ENCODE results near the gene TEAD4. TPM values are rescaled to one million over a fixed set of nuclear protein-coding genes. Genes with fewer than 3 reads are reported as not detected.

TEAD4 gene
- total and polyA plus RNA-seq, 10 donors, result 5.1 to 24.2 (median 17.4) TPM

DNA sequence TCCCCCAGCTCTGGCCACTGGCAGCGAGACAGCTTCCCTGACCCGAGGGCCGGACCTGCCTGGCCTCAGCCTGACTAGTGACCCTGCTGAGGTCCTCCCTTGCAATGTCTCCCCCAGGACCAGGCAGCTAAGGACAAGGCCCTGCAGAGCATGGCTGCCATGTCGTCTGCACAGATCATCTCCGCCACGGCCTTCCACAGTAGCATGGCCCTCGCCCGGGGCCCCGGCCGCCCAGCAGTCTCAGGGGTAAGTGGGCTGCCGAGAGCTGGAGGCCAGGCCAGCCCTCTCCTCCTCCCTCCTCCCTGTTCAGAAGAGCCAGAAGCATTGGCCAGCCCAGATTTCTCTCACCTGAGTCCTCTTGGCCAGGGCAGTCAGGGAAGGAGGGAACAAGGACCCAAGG, 58.1 kb downstream of the TEAD4 start:
- 92 to 97% (median 94%) methylated on average over 7 to 11 of the region's 11 CpGs for WGBS, 5 donors
- no peak for DNase-seq
- Histone ChIP-seq H3K4me1 (peaks cover 0 to 33% (median 6%) of the 10 kb centered on the region in 6 donors), H3K36me3 (peaks cover 0 to 31% (median 0%) of the 10 kb centered on the region in 6 donors), H3K27me3 (replicated peaks in 1 of 7) (no peaks in the 10 kb centered on the region), H3K9me3 (no peaks in the 10 kb centered on the region), H3K4me3 (no peak overlapping the region), H3K27ac (no peak overlapping the region)
- intact Hi-C loops (cut with DNase I; ENCODE audit: low total_unique reads), result no loop called here
- TF ChIP-seq CTCF (IDR thresholded peaks at IDR 0.05 in 8 of 11, conservative IDR thresholded peaks at IDR 0.05 in 3 of 11) (no peak), POLR2AphosphoS5 (IDR thresholded peaks at IDR 0.05) (no peak), POLR2A (IDR thresholded peaks at IDR 0.05) (no peak)

GRCh38 chr12:3018284-3019004, 59.2 kb downstream of the TEAD4 start:
- no peak for TF ChIP-seq CTCF (IDR thresholded peaks at IDR 0.05 in 8 of 11, conservative IDR thresholded peaks at IDR 0.05 in 3 of 11)
- TF ChIP-seq POLR2A (IDR thresholded peaks at IDR 0.05), result no peak
- no peak for TF ChIP-seq POLR2AphosphoS5 (IDR thresholded peaks at IDR 0.05)
- no peak overlapping the region for H3K27ac ChIP-seq
- H3K9me3 ChIP-seq, result no peaks in the 10 kb centered on the region
- intact Hi-C loops (cut with DNase I; ENCODE audit: low total_unique reads), result no loop called here
- H3K4me3 ChIP-seq, result no peak overlapping the region
- peaks cover 0 to 33% (median 0%) of the 10 kb centered on the region in 6 donors for H3K36me3 ChIP-seq
- DNase-seq, result no peak
- H3K4me1 ChIP-seq, result peaks cover 0 to 24% (median 6%) of the 10 kb centered on the region in 6 donors
- WGBS, 5 donors, result 86 to 97% (median 94%) methylated on average over 13 to 15 of the region's 15 CpGs
- no peaks in the 10 kb centered on the region for H3K27me3 ChIP-seq (replicated peaks in 1 of 7)

DNA sequence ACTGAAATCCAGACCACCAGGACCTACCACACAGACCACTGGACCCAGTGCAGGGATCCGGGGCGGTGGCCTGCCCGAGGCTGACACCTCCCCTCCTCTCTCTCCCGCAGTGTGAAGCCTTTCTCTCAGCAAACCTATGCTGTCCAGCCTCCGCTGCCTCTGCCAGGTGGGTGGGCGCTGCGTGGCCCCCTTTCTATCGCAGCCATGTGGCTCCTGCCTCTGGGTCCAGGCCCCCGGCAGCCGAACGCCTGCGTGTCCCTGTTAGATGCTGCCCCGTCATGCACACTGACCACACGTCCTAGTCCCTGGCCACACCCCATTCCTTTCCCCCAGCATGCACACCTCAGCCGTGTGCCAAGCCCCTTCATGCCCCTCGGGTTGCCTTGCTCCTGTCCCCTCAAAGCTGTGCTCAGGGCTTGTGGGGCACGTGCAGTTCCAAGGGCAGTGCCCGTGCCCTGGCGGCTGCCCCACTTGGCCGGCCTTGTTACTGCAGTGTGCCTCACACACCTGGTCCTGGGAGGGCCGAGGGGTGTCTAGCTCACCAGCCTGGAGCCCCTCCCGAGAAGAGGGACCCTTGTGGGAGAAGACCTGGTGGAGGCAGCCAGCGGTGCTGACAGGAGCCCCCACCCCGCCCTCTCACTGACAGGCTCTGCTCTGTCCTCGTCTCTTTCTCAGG, 59.9 kb downstream of the TEAD4 start:
- WGBS, 5 donors, result 87 to 93% (median 90%) methylated on average over 22 to 25 of the region's 25 CpGs
- H3K27ac ChIP-seq, result no peak overlapping the region
- no peaks in the 10 kb centered on the region for H3K27me3 ChIP-seq (replicated peaks in 1 of 7)
- TF ChIP-seq POLR2A (IDR thresholded peaks at IDR 0.05) (no peak), CTCF (IDR thresholded peaks at IDR 0.05 in 8 of 11, conservative IDR thresholded peaks at IDR 0.05 in 3 of 11) (no peak), POLR2AphosphoS5 (IDR thresholded peaks at IDR 0.05) (no peak)
- H3K4me1 ChIP-seq, result peaks cover 0 to 17% (median 4%) of the 10 kb centered on the region in 6 donors
- DNase-seq, result no peak
- intact Hi-C loops (cut with DNase I; ENCODE audit: low total_unique reads), result no loop called here
- H3K36me3 ChIP-seq, result peaks cover 0 to 33% (median 0%) of the 10 kb centered on the region in 6 donors
- no peaks in the 10 kb centered on the region for H3K9me3 ChIP-seq
- no peak overlapping the region for H3K4me3 ChIP-seq

GRCh38 chr12:3020399-3020798, 61.2 kb downstream of the TEAD4 start:
- no peak overlapping the region for H3K4me3 ChIP-seq
- peak overlapping the region in 4 of 8 donors; percentile 27 to 59 (median 44) for H3K27ac ChIP-seq
- no peaks in the 10 kb centered on the region for H3K27me3 ChIP-seq (replicated peaks in 1 of 7)
- WGBS, 5 donors, result 74 to 92% (median 84%) methylated on average over 10 to 16 of the region's 16 CpGs
- TF ChIP-seq CTCF (IDR thresholded peaks at IDR 0.05 in 8 of 11, conservative IDR thresholded peaks at IDR 0.05 in 3 of 11) (no peak), POLR2AphosphoS5 (IDR thresholded peaks at IDR 0.05) (no peak), POLR2A (IDR thresholded peaks at IDR 0.05) (no peak)
- H3K9me3 ChIP-seq, result no peaks in the 10 kb centered on the region
- intact Hi-C loops (cut with DNase I; ENCODE audit: low total_unique reads), result no loop called here
- peaks cover 0 to 33% (median 0%) of the 10 kb centered on the region in 6 donors for H3K36me3 ChIP-seq
- DNase-seq, result no peak
- H3K4me1 ChIP-seq, result peaks cover 0 to 12% (median 4%) of the 10 kb centered on the region in 6 donors

Measured in spleen (tissue), 11 donors.